DOHH2 (cell line): ENCODE measurements around the gene TRIM63.

Source experiments
- EZH2phosphoT487 ChIP-seq: fragments of 200-600 bp; sonication (generic); IDR thresholded peaks from 2 replicates; pipeline ENCODE4 v1.6.1; 2017; ENCODE audit warnings: borderline replicate concordance, mild to moderate bottlenecking, antibody characterized with exemption, low read length, moderate library complexity, mixed read lengths
- TF ChIP-seq, protein P1 (sequence below): fragments of 200-600 bp; sonication (generic); IDR thresholded peaks from one replicate; pipeline ENCODE4 v1.5.1; 2014; ENCODE audit warnings: antibody characterized with exemption, mild to moderate bottlenecking, low read depth, low read length; ENCODE audit not compliant: poor library complexity, severe bottlenecking

DNA sequence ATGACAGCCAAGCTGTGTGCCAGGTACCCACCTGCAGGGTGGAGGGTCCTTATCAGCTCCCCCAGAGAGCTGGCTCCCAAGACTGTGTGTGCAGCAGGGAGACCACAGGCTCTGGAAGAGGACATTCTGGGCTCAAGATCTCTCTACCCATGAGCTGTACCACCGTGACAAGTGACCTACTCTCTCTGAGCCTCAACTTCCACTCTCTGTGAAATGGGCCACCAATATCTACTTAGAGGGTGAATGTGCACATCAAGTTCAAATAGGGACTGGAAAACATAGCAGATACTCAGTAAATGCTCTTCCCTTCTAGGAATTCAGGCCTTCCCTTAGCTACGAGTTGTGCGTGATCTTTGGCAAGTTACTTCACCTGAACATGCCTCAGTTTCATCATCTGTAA lies 23.0 kb downstream of the TRIM63 start:
- TF ChIP-seq, protein P1, sequence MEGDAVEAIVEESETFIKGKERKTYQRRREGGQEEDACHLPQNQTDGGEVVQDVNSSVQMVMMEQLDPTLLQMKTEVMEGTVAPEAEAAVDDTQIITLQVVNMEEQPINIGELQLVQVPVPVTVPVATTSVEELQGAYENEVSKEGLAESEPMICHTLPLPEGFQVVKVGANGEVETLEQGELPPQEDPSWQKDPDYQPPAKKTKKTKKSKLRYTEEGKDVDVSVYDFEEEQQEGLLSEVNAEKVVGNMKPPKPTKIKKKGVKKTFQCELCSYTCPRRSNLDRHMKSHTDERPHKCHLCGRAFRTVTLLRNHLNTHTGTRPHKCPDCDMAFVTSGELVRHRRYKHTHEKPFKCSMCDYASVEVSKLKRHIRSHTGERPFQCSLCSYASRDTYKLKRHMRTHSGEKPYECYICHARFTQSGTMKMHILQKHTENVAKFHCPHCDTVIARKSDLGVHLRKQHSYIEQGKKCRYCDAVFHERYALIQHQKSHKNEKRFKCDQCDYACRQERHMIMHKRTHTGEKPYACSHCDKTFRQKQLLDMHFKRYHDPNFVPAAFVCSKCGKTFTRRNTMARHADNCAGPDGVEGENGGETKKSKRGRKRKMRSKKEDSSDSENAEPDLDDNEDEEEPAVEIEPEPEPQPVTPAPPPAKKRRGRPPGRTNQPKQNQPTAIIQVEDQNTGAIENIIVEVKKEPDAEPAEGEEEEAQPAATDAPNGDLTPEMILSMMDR, result no peak
- TF ChIP-seq EZH2phosphoT487, result no peak
